ENCODE data around the gene SEMA6A. TPM values are rescaled to one million over a fixed set of nuclear protein-coding genes. Genes with fewer than 3 reads are reported as not detected.
A peak's percentile ranks its signal among the peaks of the same experiment; 100 is the strongest.

Gene SEMA6A
- total and polyA plus RNA-seq, 2 of the 13 experiments (the other 11 are each of a cell fraction or from before 2014, with no cell fraction given): 5.1 to 6.5 TPM

GRCh38 chr5:116574367-116575325 lies at the start of gene SEMA6A (continued):
- TF ChIP-seq POGK (CRISPR knock-in tag; conservative IDR thresholded peaks at IDR 0.05) (0 out of 2 replicates have a peak, but pooled peaks have one; percentile 54), NFAT5 (CRISPR knock-in tag; IDR thresholded peaks at IDR 0.05) (no peak), NFIB (CRISPR knock-in tag; IDR thresholded peaks at IDR 0.05; ENCODE audit: borderline replicate concordance) (no peak), ZNF609 (CRISPR knock-in tag; IDR thresholded peaks at IDR 0.05; ENCODE audit: borderline replicate concordance) (peak; percentile 60; the same call in 1 of the 2 replicates), MEIS2 (CRISPR knock-in tag; IDR thresholded peaks at IDR 0.05) (0 out of 2 replicates have a peak, but pooled peaks have one; percentile 52), NFYC (CRISPR knock-in tag; IDR thresholded peaks at IDR 0.05) (no peak), TARDBP (CRISPR knock-in tag; IDR thresholded peaks at IDR 0.05) (0 out of 2 replicates have a peak, but pooled peaks have one; percentile 36), PITX1 (CRISPR knock-in tag; IDR thresholded peaks at IDR 0.05) (0 out of 2 replicates have a peak, but pooled peaks have one; percentile 48), ZNF333 (CRISPR knock-in tag; IDR thresholded peaks at IDR 0.05; ENCODE audit: borderline replicate concordance) (no peak; the same call in 1 of the 2 replicates), ARID4A (CRISPR knock-in tag; IDR thresholded peaks at IDR 0.05; ENCODE audit: borderline replicate concordance) (peak; percentile 44; the same call in 1 of the 2 replicates)

All from HepG2 (cell line).